NT2/D1 (cell line): ENCODE results near the gene LRRC25.
A peak's percentile ranks its signal among the peaks of the same experiment; 100 is the strongest.
"Not testable (repeated sequence)": the region's sequence is repeated elsewhere in the genome, so short reads cannot be mapped to it uniquely, and the experiment has no call there.

Experiments used
- DNase-seq: peaks from one replicate; pipeline ENCODE4 v3.0.0-alpha.2; 2011; ENCODE audit warnings: low read depth, low spot score
- H3K27me3 ChIP-seq: 2 replicates; pipeline ENCODE4 v1.6.0; 2011; ENCODE audit warnings: mild to moderate bottlenecking; ENCODE audit not compliant: insufficient read length, insufficient read depth
- H3K36me3 ChIP-seq: 2 replicates; pipeline ENCODE4 v1.6.1; 2011; ENCODE audit warnings: mild to moderate bottlenecking, low read length, mixed read lengths; ENCODE audit not compliant: insufficient read depth, insufficient read length
- H3K4me1 ChIP-seq: 2 replicates; pipeline ENCODE4 v1.5.1; 2011; ENCODE audit not compliant: insufficient read depth, insufficient read length
- H3K4me3 ChIP-seq: 2 replicates; pipeline ENCODE4 v1.5.1; 2011; ENCODE audit warnings: low read depth; ENCODE audit not compliant: insufficient read length
- H3K9ac ChIP-seq: 2 replicates; pipeline ENCODE4 v1.6.0; 2011; ENCODE audit warnings: low read depth; ENCODE audit not compliant: insufficient read length
- H3K9me3 ChIP-seq: 2 replicates; pipeline ENCODE4 v1.5.1; 2011; ENCODE audit warnings: mild to moderate bottlenecking, low read length; ENCODE audit not compliant: insufficient read depth
- SUZ12 ChIP-seq: IDR thresholded peaks from 2 replicates; pipeline ENCODE4 v1.6.1; 2011; ENCODE audit not compliant: insufficient read length, insufficient read depth; ENCODE audit errors: extremely low read depth
- YY1 ChIP-seq: IDR thresholded peaks from 2 replicates; pipeline ENCODE4 v1.6.1; 2011; ENCODE audit not compliant: insufficient read length, insufficient read depth
- ZNF274 ChIP-seq: IDR thresholded peaks from 2 replicates; pipeline ENCODE4 v1.6.1; 2011; ENCODE audit warnings: mild to moderate bottlenecking, low read depth, low read length

The LRRC25 gene

GRCh38 chr19:18415178-18415867 is 17.9 kb upstream of the LRRC25 start:
- no peak for TF ChIP-seq ZNF274
- no peak overlapping the region for H3K4me3 ChIP-seq

GRCh38 chr19:18414504-18415177 is 17.2 kb upstream of the LRRC25 start:
- Histone ChIP-seq H3K27me3 (peaks cover 21% of the 10 kb centered on the region), H3K4me1 (peaks cover 36% of the 10 kb centered on the region), H3K4me3 (no peak overlapping the region), H3K9ac (peak overlapping the region; percentile 32), H3K9me3 (no peaks in the 10 kb centered on the region), H3K36me3 (no peaks in the 10 kb centered on the region)
- no peak for DNase-seq
- no peak for TF ChIP-seq ZNF274

More at GRCh38 chr19:18415178-18415867, 17.9 kb upstream of the LRRC25 start:
- Histone ChIP-seq H3K9ac (peak overlapping the region; percentile 6), H3K4me1 (peaks cover 37% of the 10 kb centered on the region), H3K9me3 (no peaks in the 10 kb centered on the region), H3K27me3 (peaks cover 28% of the 10 kb centered on the region), H3K36me3 (no peaks in the 10 kb centered on the region)
- DNase-seq = no peak

GRCh38 chr19:18412610-18413239 is 15.3 kb upstream of the LRRC25 start:
- H3K9ac ChIP-seq = no peak overlapping the region
- H3K36me3 ChIP-seq = no peaks in the 10 kb centered on the region
- H3K27me3 ChIP-seq = peaks cover 4% of the 10 kb centered on the region
- H3K4me3 ChIP-seq = no peak overlapping the region
- H3K9me3 ChIP-seq = no peaks in the 10 kb centered on the region
- no peak for TF ChIP-seq ZNF274
- no peak for TF ChIP-seq SUZ12
- no peak for TF ChIP-seq YY1
- H3K4me1 ChIP-seq = peaks cover 23% of the 10 kb centered on the region
- no peak for DNase-seq

GRCh38 chr19:18408053-18408476 is 10.6 kb upstream of the LRRC25 start:
- Histone ChIP-seq H3K9me3 (no peaks in the 10 kb centered on the region), H3K4me3 (no peak overlapping the region), H3K36me3 (no peaks in the 10 kb centered on the region), H3K4me1 (peaks cover 4% of the 10 kb centered on the region), H3K27me3 (no peaks in the 10 kb centered on the region), H3K9ac (no peak overlapping the region)
- no peak for TF ChIP-seq YY1
- no peak for TF ChIP-seq ZNF274
- no peak for TF ChIP-seq SUZ12
- no peak for DNase-seq

- Histone ChIP-seq H3K9ac (no peak overlapping the region), H3K4me1 (no peaks in the 10 kb centered on the region), H3K27me3 (no peaks in the 10 kb centered on the region), H3K9me3 (no peaks in the 10 kb centered on the region), H3K4me3 (no peak overlapping the region), H3K36me3 (no peaks in the 10 kb centered on the region)
- no peak for TF ChIP-seq SUZ12
- TF ChIP-seq ZNF274 = no peak
- TF ChIP-seq YY1 = no peak
- no peak for DNase-seq
Measured at GRCh38 chr19:18406749-18407148, 9.3 kb upstream of the LRRC25 start.

GRCh38 chr19:18405754-18406153 is 8.3 kb upstream of the LRRC25 start:
- not testable (repeated sequence) for H3K36me3 ChIP-seq, H3K4me3 ChIP-seq, H3K9me3 ChIP-seq, H3K9ac ChIP-seq, DNase-seq, H3K4me1 ChIP-seq, H3K27me3 ChIP-seq

- not testable (repeated sequence) for H3K4me1 ChIP-seq, H3K36me3 ChIP-seq, DNase-seq, H3K4me3 ChIP-seq, H3K27me3 ChIP-seq, H3K9me3 ChIP-seq
- peak overlapping the region; percentile 10 for H3K9ac ChIP-seq
Measured at GRCh38 chr19:18402455-18403248, 5.2 kb upstream of the LRRC25 start.
